SHP77 treated with DMSO at 0.1 percent for 48 hours (cell line): ENCODE data around the gene ADAD1.
"Not testable (repeated sequence)": the region's sequence is repeated elsewhere in the genome, so short reads cannot be mapped to it uniquely, and the experiment has no call there.

Experiments
- DNase-seq: peaks from one replicate; lab custom pipeline; 2025; lab: John Stamatoyannopoulos, UW

ADAD1 gene

DNA sequence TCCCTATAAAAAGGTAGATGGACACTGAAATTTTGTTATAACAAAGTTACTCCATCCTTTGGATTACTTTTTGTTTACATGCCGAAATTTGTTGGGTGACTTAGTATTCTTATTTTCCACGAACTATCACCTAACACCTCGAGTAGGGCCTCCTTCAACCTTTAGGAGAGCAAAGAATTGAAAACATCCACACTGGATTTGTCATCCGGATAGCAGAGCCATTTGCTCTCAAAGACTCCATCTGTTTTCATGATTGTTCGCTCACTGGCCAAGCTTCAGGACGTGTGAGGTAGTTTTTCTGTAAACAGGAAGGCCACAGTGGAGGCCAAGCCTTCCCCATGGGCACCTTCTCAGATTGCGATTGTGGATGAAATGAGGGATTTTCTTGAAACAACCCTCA lies at the start of gene ADAD1:
Gene ADAD1 (plus strand): TSS at position 301 of the 400 bp plus-strand sequence. CDS start 1,059 bp downstream, outside the sequence.
- no peak for DNase-seq

DNA sequence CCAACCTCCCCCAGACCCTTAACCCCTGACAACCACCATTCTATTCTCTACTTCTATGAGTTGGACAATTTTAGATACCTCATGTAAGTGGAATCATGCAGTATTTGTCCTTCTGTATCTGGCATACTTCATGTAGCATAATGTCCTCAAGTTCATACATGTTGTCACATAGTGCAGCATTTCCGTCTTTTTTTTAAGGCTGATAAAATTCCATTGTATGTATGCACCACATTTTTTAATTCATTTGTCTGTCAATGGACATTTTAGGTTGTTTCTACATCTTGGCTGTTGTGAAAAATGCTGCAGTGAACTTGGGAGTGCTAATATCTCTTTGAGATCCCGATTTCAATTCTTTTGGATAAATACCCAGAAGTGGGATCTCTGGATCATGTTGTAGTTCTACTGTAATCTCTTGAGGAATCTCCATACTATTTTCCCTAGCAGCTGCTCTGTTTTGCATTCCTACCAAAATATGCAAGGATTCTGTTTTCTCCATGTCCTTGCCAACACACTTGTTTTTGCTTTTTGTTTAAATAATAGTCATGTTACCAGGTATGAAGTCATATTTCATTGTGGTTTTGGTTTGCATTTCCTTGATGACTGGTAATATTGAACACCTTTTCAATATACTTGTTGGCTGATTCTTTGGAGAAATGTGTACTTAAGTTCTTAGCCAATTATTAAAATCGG lies 48.8 kb upstream of the ADAD1 start:
- DNase-seq: no peak

DNA sequence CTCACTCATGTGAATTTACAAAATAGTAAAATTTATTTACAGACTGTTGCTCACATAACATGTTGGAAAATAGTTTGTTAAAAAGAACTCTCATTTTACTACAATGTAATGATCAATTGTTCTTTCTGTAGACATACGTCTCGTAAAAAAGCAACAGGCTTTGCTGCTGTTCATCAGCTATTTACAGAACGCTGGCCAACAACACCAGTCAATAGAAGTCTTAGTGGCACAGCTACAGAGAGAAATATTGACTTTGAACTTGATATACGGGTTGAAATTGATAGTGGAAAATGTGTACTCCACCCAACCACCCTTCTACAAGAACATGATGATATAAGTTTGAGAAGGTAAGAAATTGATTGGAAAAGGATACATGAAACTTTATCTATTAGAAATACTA lies 47.6 kb upstream of the ADAD1 start:
- no peak for DNase-seq

DNA sequence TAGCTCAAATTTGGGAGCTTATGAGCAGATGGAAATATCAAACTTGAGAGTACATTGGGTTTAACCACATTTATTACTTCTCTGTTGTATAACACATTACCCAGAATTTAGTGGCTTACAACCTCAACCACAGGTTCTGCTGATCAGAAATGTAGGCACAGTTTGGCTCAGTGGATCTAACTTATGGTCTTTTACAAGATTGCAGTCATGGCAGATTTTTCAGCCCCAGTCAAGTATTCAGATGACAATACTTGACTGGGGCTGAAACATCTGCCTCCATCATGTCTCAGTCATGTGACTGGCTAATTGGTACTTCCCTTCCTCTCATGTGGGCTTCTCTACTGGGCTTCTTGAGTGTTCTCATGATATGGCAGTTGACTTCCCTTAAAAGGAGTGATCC lies 44.0 kb upstream of the ADAD1 start:
- DNase-seq: no peak

GRCh38 chr4:122341886-122342285 lies 36.9 kb upstream of the ADAD1 start:
- DNase-seq: no peak

- DNase-seq: no peak
Observed at GRCh38 chr4:122346036-122346435, 32.8 kb upstream of the ADAD1 start.

- DNase-seq: no peak
Observed at GRCh38 chr4:122346503-122346902, 32.3 kb upstream of the ADAD1 start.

- no peak for DNase-seq
Observed at GRCh38 chr4:122356317-122356808, 22.4 kb upstream of the ADAD1 start.

GRCh38 chr4:122360754-122361153 lies 18.1 kb upstream of the ADAD1 start:
- DNase-seq: no peak

DNA sequence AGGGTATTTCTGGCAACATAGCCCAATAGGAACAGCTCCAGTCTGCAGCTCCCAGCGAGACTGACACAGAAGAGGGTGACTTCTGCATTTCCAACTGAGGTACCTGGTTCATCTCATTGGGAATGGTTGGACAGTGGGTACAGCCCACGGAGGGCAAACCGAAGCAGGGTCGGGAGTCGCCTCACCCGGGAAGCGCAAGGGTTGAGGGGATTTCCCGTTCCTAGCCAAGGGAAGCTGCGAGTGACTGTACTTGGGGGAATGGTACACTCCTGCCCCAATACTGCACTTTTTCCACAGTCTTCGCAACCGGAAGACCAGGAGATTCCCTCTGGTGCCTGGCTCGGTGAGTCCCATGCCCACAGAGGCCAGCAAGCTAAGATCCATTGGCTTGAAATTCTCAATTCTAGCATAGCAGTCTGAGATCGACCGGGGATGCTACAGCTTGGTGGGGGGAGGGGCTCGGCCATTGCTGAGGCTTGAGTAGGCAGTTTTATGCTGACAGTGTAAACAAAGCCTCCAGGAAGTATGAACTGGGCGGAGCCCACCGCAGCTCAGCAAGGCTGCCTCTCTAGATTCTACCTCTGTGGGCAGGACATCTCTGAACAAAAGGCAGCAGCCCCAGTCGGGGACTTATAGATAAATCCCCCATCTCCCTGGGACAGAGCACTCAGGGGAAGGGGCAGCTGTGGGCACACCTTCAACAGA lies 14.0 kb upstream of the ADAD1 start:
- DNase-seq: peak; percentile 70

DNA sequence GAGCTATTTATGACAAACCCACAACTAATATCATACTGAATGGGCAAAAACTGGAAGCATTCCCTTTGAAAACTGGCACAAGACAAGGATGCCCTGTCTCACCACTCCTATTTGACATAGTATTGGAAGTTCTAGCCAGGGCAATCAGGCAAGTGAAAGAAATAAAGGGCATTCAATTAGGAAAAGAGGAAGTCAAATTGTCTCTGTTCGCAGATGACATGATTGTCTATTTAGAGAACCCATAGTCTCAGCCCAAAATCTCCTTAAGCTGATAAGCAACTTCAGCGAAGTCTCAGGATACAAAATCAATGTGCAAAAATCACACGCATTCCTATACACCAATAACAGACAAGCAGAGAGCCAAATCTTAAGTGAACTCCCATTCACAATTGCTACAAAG lies 10.0 kb upstream of the ADAD1 start:
- DNase-seq: not testable (repeated sequence)

DNA sequence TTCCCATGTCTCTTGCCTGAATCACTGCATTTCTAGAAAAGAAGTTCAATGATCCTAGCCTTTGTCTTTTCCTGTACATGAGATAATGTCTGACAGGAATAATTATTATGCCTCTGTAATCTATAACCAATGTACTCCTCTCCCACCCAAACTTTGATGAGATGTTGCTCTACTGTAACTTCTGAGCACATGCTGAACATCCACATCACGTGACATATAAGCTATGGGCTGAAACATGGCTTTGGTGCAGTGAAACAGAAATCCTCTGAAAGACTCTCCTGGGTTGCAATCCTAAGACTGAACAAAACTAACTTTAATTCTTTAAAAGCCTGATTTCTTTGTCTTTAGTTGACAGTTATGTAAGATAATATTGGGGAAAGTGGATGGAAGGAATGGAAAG lies 1.5 kb upstream of the ADAD1 start:
- no peak for DNase-seq

- no peak for DNase-seq
Observed at GRCh38 chr4:122379239-122379638, 428 bp downstream of the ADAD1 start.

DNA sequence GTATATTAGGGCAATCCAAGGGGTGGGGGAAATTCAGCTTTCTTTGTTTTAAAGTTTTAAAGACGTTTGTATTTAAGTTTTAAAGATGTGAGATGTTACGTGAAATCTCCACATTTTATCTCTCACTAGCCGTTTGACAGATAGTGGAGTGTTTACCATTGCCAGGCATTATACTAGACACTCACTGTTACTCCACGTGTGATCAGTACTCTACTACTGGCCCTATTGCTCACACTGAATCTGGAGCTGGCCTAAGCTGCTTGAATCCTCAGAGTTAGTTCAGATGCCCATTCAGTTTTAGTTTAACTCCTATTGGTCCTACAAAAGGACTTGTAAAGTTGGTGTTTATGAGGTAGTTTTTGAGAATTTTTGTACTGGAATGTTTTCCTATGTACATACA lies 4.5 kb downstream of the ADAD1 start:
- DNase-seq: no peak

DNA sequence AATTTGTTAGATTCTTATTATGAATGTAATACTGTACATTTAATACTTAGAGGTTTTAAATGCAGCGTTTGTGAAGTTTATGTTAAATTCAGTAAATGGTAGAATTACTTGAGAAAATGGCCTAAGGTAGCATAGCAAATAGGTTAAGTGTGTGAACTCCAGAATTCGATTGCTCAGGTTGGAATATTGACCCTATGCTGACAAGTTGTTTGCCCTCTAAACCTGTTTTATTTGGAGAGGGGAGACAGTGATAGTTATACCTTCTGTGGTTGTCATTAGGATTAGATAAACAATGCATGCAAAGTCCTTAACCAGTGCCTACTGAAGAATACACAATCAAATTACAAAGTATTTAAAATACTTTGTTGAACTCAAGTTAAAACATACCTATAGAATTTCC lies 5.4 kb downstream of the ADAD1 start:
- DNase-seq: no peak

DNA sequence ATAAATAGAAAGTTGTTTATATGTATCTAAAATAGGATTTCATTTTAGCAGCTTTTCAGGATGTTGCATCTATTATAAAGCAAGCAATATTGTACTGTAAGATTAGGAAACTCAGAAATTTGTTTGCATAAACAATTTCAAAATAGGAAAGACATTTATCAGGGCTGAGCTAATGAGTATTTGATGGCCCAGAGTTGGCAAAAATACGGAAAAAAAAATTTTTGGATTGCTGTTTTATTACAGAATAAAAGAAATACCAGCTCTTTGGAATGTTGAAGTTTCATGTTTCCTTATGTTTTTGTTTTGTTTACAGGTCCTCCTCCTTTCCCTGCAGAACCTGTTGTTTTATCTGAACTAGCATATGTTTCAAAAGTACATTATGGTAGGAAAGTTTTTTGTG lies 14.5 kb downstream of the ADAD1 start:
- DNase-seq: no peak

DNA sequence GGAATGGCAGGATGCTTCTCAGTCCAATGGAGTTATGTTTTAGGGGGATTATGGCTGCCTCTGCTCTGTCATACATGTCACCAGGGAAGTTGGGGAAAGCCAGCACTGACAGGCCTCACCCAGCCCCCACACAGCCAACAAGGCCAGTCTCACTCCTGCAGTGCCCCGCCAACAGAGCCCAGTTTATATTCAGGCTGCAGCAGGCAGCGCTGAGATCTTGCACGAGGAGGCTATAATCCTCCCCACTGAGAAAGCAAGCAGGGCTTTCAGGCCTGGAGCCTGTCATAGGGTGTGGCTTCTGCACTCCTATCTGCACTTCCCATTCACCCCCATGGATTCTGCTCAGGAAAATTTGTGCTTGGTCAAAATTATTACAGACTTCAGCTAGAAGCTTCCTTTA lies 25.1 kb downstream of the ADAD1 start:
- DNase-seq: no peak

DNA sequence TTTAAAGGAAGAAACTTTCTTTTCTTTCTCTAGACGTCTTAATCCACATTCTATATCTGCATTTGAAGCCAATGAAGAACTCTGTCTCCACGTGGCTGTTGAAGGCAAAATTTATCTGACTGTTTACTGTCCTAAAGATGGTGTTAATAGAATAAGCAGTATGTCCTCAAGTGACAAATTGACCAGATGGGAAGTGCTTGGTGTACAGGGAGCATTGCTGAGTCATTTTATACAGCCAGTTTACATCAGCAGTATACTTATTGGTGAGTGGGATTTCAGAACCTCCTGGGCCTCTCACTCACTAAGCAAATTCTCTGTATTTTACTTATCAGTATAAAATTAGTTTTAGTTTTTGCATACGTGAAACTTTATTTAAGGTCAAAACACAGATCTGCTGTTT lies 33.7 kb downstream of the ADAD1 start:
- no peak for DNase-seq

- no peak for DNase-seq
Observed at GRCh38 chr4:122423246-122423645, 44.4 kb downstream of the ADAD1 start.

GRCh38 chr4:122431351-122431750 lies 52.5 kb downstream of the ADAD1 start:
- no peak for DNase-seq

- DNase-seq: no peak
Observed at GRCh38 chr4:122434285-122434684, 55.5 kb downstream of the ADAD1 start.

DNA sequence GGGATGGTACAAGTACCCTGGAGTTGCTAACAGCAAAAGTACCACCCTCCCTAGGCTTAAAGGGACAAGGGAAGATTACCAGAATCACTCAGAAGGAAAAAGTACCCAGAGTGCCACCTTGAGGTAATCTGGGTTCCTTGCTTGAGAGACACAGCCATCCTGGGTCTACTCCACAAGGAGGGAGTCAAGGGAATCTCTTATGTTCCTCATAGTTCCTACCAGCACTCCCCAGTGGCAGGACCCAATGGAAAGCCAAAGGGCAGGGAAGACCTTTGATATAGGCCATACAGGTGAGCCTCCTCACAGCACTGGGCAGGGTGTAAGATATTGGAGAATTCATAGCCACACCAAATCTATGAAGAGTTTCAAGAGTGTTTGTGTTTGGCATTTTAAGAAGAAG lies 72.0 kb downstream of the ADAD1 start:
- no peak for DNase-seq

GRCh38 chr4:122453384-122453995 lies 74.7 kb downstream of the ADAD1 start:
- DNase-seq: no peak
